NCI-H748 treated with DMSO at 0.1 percent for 48 hours (cell line): Measurements from ENCODE around the gene DDX21.
"Not testable (repeated sequence)": the region's sequence is repeated elsewhere in the genome, so short reads cannot be mapped to it uniquely, and the experiment has no call there.

Source experiments
- DNase-seq: peaks from one replicate; lab custom pipeline; 2025; lab: John Stamatoyannopoulos, UW

Gene DDX21

DNA sequence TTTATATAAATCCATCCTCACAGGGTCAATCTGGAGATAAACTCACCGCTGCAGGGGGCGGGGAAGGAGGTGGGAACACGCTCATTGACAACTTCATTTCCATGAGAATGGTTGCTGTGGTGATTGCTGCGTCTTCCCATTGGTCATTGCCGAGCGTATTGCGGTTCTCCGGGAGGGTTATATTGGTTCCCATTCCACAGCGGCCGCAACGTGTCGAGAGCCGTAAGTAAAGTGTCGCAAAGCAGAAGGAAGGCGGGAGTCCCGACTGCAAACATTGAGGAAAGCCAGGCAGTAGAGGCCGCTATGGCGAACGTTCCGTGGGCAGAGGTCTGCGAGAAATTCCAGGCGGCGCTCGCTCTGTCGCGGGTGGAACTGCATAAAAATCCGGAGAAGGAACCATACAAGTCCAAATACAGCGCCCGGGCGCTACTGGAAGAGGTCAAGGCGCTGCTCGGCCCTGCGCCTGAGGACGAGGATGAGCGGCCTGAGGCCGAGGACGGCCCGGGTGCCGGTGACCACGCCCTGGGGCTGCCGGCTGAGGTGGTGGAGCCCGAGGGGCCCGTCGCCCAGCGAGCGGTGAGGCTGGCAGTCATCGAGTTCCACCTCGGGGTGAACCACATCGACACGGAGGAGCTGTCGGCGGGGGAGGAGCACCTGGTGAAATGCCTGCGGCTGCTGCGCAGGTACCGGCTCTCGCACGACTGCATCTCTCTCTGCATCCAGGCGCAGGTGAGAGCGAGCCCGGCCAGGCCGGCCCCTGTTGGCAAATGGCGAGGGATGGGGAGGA is 32.8 kb downstream of the DDX21 start, which contains the start of gene KIFBP:
TSS of gene KIFBP (plus strand) at position 274 of the 787 bp plus-strand sequence. CDS start at position 304, 30 bp downstream.
- DNase-seq, result peak; percentile 91

DNA sequence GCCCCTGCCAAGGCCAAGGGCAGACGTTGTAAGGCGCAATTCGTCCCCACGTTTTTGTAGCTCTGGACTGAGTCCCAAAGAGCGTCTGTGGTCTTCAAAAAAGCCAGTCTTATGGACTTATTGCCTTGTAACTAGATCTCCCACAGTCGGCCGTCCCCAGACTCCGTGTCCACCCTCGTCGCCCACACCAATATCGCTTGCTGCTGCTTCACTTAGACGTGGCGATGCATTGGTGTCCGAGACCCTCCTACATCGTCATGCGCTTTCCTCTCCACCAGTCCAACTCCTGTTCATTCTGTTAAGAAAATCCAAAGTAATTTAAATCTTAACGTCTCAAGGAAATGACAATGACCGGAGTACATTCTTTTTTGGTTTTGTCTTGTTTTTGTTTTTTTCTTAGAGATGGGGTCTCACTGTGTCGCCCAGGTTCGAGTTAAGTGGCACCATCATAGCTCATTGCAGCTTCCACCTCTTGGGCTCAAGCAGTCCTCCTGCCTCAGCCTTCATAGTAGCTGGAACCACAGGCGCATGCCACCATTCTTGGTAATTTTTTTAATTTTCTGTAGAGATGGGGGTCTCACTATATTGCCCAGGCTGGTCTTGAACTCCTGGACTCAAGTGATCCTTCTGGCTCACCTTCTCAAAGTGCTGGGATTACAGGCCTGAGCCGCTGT is 33.5 kb downstream of the DDX21 start:
- DNase-seq, result no peak

DNA sequence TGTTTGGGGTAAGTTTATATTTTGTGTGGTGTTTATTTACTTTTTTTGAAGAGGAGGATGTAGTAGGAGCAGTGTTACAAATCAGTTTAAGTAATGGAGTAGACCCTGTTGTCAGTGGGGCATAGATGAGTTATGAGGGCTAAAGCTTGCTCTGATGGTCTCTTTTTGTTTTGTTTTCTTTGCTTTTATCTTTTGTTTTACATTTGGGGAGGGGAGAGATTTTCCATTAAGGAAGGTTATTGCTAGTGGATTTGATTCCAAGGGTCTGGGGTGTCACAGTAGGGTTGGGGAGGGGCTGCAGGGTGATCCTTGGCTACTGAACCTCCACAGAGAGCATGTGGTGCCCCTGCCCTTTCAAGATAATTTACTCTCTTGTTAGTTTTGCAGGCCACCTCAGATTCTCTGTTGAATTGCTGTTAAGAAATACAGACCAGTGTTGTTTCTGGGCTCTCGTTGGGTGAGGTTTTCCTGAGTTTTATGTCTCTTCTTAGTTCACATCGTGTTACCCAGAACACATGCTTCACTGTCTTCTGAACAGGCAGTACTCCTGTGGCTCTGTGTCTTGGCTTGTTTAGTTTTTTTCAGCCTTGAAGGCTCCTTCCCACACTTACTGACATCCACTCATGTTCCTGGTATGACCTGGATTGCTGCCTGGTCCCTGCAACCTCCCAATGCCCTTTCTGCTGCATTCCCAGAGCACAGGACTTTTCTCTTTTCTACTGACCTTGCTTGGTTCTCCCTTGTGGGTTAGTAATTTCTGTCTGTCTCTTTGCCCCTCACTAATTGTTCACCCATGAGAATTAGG is 36.9 kb downstream of the DDX21 start:
- no peak for DNase-seq

DNA sequence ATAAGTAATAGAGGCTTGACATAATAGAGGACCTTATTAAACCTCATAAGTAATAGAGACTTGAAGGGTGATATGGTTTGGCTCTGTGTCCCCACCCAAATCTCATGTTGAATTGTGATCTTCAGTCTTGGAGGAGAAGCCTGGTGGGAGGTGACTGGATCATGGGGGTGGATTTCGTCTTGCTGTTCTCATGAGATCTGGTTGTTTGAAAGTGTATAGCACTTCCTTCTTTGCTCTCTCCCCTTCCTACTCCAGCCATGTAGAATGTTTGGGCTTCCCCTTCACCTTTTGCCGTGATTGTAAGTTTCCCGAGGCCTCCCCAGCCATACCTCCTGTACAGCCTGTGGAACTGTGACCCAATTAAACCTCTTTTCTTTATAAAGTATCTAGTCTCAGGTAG is 41.2 kb downstream of the DDX21 start:
- no peak for DNase-seq

DNA sequence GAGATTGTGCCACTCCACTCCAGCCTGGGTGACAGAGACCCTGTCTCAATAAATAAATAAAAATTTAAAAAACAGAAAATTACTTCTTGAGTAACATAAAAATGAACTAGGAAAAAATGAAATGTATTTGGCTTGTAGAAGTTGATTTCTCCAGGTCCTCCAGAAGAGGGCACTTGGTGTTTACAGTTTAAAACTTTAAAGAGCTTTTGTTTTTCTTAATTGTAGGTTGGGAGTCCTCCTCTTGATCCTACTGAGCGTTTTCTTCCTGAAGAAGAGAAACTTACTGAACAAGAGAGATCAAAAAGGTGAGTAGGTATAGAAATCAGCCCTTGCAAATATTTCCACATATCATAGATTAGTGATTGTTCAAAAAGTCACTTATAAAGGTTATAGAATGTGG is 48.9 kb downstream of the DDX21 start:
- no peak for DNase-seq

DNA sequence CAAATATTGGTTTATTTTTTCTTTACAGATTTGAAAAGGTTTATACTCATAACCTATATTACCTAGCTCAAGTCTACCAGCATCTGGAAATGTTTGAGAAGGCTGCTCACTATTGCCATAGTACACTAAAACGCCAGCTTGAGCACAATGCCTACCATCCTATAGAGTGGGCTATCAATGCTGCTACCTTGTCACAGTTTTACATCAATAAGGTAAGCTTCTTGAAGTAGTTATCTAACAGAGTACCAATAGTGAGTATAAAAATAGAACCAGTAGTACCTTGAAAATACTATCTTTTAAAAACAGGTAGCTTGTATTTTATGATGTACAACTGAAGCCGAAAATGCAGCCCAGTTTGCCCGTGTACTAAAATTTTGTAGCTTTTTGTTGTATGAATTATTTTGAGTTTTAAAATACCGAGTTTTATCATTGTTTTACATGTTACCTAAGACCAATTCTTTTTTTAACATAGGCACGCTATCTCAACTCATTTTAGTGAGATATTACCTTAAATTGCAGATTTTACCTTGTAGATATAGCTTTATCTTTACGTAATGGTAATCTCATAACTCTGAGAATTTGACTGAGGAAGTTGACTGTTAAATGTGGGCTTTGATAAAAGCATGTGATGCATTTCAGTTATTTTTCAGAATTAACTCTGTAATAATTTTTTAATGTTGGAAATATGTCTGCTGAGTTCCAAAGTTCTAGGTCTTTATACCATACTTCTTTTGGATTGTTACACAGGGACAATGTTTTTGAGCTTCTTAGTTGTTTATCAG is 49.9 kb downstream of the DDX21 start:
- no peak for DNase-seq

DNA sequence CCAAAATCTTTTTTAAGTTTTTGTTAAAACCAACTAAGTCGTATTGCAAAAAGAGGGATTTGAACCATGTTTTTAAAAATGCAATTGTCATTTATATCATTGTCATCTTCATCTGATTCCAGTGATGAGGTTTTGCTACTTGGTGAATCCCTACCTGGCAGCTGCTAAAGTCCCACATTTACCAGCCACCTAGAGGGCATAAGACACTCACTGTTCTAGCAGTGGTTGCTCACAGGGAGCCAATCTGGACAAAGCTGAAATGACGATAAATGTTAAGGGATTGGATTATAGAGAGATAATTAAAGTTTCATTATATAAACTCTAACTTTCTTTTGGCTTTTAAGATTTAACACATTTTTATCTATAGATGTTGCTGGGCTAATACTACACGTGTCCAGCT is 51.3 kb downstream of the DDX21 start:
- no peak for DNase-seq

DNA sequence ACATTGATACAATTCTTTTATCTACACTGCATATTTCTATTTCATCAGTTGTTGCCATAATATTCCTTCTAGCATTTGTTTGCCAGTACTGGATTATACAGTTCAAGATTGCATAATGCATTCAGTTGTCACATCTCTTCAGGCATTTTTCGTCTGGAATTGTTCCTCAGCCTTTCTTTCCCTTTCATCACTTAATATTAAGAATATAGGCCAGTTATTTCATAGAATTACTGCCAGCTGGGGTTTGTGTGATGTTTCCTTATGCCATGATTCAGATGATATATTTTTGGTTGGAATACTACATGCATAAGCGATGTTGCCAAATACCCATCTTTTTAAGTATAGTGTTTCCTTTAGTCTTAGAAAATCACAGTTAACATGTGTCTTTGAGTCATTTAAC is 53.4 kb downstream of the DDX21 start:
- no peak for DNase-seq

DNA sequence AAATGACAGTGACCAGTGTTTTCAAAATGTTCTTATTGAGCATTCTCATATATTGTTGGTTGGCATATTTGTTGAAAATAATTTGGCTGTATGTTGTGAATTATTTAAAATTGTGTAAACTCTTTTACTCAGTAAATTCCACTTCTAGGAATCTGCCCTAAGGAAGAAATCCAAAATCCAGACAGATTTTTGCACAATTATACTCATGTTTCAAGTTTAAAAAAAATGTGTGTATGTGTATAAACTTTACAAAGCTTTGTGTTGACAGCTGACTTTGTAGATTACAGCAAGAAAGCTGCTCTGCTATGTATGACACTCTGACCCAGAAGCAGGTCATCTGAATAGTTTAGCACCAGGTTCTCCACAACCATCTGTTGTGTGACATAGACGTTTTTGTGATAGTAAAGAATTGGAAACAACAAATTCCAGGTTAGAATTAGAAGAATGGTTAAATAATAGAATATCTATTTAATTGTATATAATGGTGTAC is 54.2 kb downstream of the DDX21 start:
- no peak for DNase-seq

DNA sequence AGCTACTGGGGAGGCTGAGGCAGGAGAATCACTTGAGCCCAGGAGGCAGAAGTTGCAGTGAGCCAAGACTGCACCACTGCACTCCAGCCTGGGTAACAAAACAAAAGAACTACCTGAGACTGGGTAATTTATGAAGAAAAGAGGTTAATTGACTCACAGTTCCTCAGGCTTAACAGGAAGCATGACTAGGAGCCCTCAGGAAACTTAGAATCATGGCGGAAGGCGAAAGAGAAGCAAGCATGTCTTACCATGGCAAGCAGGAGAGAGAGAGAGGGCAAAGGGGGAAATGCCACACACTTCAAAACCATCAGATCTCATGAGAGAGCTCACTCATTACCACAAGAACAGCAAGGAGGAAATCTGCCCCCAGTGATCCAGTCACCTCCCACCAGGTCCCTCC is 56.8 kb downstream of the DDX21 start:
- DNase-seq, result not testable (repeated sequence)

DNA sequence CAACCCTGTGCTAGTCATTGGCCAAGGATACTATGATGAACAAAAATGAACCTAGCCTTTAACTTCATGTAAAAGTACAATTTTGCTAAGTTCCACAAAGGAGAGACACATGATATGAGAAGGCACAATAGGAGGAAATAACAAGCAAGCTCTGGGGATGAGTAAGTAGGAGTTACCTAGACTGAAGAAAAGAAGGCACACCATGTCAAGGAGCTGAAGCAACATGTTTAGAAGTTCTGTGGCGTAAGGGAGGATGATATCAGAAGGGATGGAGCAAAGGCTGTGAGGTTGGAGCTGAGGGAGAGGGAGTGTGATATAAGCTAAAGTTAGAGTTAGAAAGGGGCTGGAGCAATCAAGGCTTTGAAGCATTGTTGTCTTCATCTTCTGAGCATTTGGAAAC is 58.2 kb downstream of the DDX21 start:
- DNase-seq, result no peak

DNA sequence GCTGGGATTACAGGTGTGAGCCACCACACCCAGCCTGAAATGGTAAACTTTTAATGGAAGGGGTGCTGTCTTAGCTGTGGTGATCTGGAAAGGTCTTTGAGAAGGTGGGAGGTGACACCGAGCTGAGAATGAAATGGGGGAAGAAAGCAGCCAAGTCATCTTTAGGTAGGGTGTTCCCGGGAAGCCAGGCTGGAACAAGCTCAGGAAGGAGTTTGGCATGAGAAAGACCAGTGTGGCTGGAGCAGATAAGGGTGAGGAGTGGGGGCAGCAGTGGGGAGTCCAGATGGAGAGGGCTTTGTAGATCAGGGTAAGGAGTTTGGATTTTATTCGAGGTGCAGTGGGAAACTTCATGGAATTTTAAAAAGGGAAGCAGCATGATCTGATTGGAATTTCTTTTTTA is 62.6 kb downstream of the DDX21 start:
- no peak for DNase-seq

DNA sequence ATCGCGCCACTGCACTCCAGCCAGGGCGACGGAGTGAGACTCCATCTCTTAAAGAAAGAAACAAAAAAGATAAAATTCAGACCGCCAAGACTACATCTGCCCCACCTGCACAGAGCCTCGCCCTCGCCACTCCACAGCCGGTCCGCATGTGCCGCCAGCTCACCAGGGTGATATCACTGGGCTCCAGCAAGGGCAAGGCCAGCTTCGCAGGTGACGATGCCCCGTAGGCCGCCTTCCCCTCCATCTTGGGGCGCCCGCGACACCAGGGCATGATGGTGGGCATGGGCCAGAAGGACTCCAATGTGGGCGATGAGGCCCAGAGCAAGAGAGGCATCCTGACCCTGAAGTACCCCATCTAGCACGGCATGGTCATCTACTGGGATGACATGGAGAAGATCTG is 66.6 kb downstream of the DDX21 start:
- no peak for DNase-seq

DNA sequence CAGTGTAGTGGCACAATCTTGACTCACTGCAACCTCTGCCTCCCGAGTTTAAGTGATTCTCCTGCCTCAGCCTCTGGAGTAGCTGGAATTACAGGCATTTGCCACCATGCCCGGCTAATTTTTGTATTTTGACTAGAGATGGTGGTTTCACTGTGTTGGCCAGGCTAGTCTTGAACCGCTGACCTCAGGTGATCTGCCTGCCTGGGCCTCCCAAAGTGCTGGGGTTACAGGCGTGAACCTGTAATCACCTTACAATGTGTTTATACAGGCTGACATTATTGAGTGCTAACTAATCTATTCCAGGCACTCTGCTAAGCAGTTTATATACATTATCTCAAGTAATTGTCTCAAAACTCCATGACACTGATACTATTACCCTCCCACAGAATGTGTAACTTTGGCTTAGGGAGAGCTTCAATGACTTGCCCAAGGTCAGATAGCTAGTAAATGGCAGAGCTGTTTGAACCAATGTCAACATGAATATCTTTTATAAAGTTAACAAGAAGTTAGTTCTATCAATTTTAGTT is 69.5 kb downstream of the DDX21 start:
- no peak for DNase-seq

DNA sequence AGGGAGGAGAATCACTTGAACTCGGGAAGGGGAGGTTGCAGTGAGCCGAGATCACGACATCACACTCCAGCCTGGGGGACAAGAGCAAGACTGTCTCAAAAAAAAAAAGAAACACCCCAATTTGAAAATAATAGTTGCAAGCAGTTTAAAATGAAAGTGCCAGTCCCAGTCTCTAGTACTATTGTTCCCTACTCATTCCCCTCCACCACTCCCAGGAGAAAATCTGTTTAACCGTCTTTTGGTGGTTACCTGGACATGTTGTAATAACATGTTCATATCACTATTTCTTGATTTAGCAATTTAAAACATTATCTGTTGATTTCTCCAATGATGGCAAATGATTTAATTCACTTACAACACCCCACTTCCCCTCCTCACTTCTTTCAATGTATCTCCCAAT is 77.3 kb downstream of the DDX21 start:
- DNase-seq, result no peak
